GM08714 (cell line): ENCODE measurements around the gene PCAT7.
"Not testable (repeated sequence)": the region's sequence is repeated elsewhere in the genome, so short reads cannot be mapped to it uniquely, and the experiment has no call there.

ENCODE experiments used
- H3K4me3 ChIP-seq: fragments of 200-500 bp; sonication (Bioruptor generic); 2 replicates; pipeline ENCODE4 v1.5.1; 2014; ENCODE audit warnings: mild to moderate bottlenecking, low read length, inconsistent platforms
- ZNF274 ChIP-seq: IDR thresholded peaks from 2 replicates; pipeline ENCODE4 v1.6.1; 2012; ENCODE audit warnings: mild to moderate bottlenecking, low read depth, low read length

The PCAT7 gene

DNA sequence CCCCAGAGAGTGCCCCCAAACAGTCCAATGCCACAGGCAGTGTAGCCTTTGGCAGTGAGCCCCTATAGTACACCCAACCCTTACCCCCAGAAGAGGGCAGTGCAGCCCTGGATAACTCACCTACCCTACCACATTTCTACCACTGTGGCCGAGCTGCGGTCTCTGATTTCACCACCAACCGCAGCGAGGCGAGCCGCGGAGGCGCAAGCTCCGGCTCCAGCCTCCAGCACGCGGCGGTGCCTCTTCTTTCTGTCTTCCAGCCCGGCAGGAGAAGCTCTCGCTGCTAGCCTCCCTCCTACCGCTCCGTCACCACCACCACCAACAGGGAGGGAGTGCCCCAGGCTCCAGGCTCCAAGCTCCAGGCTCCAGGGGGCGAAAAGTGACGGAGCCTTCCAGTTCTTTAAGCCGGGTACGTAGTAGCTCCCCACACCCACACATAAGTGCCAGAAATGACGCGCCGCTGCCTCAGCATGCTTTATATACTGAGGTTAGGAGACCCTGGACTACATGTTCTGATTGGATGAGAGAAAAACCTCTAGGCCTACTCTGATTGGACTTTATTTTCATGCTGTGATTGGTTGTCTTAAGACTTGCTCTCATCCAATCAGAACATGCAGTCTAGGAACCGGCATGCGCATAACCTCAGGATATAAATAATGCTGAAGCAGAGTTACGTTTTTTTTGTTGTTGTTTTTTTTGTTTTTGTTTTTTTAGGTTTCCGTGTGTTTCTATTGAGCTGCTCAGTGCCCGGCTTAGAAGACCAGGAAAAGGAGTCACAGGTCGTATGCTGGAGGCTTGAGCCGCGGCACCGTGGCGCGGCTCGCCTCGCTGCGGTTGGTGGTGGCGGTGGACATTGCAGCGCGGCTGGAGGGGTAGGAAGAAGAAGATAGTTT, at the start of gene PCAT7:
PCAT7 (plus strand) TSS at position 645 of the 893 bp plus-strand sequence.
- no peak for TF ChIP-seq ZNF274
- H3K4me3 ChIP-seq = no peak within 1 kb of the TSS; the same call in 1 of the 2 replicates

- not testable (repeated sequence) for H3K4me3 ChIP-seq
Measured at GRCh38 chr9:94506370-94506769, 48.5 kb upstream of the PCAT7 start.

- TF ChIP-seq ZNF274 = no peak
- no peak overlapping the region for H3K4me3 ChIP-seq
Measured at GRCh38 chr9:94507531-94508258, 47.2 kb upstream of the PCAT7 start.

DNA sequence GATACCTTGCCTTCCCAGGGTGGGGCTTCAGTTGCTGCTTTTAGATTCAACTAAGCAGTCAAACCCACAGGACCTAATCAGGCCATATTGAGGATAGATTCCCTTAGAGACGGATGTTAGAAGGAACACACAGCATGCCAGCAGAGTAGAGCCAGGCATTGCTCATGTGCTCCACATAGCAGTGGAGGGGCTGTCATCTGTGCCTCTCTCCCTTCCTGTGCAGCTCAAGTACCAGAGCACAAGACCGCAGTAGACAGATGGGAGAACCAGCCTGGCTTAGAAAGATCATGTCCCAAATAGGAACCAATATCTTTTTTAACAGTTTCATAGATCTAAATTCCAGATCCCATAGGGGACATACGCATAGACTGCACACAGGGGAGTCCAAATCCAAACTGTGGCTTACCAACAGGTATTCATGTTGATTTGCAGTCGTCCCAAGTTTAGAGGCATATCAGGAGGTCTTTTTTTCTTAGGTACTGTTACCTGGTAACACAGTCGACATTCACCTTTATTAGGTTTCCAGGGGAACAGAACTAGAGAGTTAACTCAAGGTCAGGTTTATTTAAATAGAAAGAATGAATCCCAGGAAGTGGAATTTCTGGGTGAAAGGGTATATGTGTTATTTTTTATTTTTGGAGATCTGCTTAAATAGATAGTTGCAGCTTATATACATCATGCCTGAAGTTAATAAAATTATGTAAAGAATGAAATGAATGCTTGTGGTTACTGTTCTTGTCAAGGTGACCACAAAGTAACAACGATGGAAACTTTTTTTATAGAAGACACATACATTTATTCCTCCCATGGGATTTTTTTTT, 43.5 kb upstream of the PCAT7 start:
- H3K4me3 ChIP-seq = no peak overlapping the region
- no peak for TF ChIP-seq ZNF274

DNA sequence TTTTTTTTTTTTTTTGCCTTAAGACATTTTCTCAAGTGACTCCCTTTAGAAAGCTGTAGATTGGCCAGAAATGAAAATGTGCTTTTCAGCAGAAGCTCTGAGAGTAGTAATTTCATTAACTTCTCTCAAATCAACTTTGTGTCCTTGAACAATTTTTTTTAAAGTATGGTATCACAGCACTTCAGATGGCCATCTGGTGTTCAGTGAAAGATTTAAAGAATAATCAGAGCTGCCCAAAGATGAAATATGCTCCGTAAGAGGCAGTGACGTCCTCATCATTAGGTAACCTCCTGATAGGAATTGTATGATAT, 43.0 kb upstream of the PCAT7 start:
- TF ChIP-seq ZNF274 = no peak
- no peak overlapping the region for H3K4me3 ChIP-seq

GRCh38 chr9:94514722-94515121, 40.2 kb upstream of the PCAT7 start:
- no peak overlapping the region for H3K4me3 ChIP-seq
- TF ChIP-seq ZNF274 = no peak

DNA sequence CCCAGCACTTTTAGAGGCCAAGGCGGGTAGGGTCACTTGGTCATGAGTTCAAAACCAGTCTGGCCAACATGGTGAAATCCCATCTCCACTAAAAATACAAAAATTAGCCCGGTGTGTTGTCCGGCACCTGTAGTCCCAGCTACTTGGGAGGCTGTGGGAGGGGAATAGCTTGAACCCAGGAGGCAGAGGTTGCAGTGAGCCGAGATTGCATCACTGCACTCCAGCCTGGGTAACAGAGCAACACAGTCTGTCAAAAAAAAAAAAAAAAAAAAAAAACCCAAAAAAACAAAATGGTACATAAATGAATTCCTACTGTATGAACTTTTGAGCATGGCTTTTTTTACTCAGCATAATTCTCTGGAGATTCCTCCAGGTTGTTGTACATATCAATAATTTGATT, 37.6 kb upstream of the PCAT7 start:
- no peak overlapping the region for H3K4me3 ChIP-seq
- no peak for TF ChIP-seq ZNF274

DNA sequence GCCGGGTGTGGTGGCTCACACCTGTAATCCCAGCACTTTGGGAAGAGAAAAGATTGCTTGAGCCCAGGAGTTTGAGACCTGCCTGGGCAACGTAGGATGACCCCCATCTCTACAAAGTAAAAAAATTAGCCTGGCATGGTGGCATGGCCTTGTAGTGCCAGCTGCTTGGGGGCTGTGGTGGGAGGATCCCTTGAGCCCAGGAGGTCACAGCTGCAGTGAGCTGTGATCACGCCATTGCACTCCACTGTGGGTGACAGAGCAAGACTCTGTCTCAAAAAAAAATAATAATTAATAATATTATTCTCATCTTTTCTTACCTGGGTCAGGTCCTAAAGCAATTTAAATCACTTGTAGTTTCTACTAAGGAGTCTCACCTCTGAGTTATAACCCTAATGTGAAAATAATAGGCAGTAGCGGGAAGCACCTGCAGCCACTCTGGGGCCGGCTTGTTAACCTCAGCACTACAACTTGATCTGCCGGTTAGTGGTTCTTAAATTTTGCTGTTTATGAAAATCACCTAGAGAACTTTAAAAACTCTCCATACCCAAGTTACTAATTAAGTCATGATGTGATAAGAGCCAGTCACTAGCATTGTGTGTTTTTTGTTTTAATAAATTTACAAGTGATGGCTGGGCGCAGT, 29.4 kb upstream of the PCAT7 start:
- no peak for TF ChIP-seq ZNF274
- H3K4me3 ChIP-seq = no peak overlapping the region

DNA sequence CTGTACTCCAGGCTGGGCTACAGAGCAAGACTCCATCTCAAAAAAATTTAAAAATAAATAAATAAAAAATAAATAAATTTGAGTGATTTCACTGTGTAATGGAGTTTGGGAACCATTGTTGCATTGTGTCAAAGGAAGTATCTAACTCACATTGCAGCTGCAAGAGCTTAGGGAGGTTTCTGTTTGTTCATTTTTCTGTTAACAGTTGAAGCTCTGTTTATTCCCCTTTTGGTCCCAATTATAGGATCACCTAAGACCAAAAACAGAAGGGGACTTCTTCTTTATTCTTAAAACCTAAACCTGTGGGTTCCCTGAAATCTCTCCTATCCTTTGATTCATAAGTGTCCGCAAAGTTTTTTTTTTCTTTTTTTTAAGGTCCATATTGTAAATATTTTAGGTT, 28.6 kb upstream of the PCAT7 start:
- H3K4me3 ChIP-seq = no peak overlapping the region
- no peak for TF ChIP-seq ZNF274

DNA sequence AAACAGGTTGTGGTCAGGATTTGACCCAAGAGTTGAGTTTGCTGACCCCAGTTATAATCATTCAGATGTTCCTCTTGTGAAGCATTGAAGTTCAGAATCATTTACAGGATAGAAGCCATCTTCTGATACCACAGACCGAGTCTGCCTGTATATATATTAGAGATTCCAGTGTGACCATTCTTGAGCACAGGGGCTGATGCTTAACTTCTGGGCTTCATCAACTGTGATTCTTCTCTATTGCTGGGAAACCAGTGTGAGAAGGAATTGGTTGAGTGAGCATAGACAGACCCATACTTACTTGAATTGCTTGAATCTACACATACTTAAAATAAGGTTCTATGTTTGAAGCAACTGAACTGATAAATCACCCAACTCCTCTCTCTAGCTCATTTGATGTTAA, 27.9 kb upstream of the PCAT7 start:
- no peak overlapping the region for H3K4me3 ChIP-seq

GRCh38 chr9:94528886-94529285, 26.0 kb upstream of the PCAT7 start:
- no peak for TF ChIP-seq ZNF274
- H3K4me3 ChIP-seq = no peak overlapping the region

More for the DNA sequence above, 27.9 kb upstream of the PCAT7 start:
- TF ChIP-seq ZNF274 = no peak

GRCh38 chr9:94533155-94533554, 21.7 kb upstream of the PCAT7 start:
- no peak for TF ChIP-seq ZNF274

DNA sequence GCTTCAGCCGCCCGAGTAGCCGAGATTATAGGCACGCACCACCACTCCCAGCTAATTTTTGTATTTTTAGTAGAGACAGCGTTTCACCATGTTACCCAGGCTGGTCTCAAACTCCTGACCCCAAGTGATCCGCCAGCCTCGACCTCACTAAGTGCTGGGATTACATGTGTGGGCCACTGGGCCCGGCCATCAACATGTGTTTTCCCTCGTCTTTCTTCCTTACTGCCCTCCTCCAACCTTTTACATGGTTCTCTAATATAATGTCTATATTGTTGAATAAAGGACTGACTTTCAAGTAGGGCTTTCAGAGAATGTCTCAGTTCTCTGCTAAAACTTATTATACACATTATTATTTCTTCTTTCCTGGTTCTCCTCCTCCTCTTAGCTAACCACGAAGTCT, 21.3 kb upstream of the PCAT7 start:
- H3K4me3 ChIP-seq = no peak overlapping the region
- TF ChIP-seq ZNF274 = no peak

More at GRCh38 chr9:94533155-94533554, 21.7 kb upstream of the PCAT7 start:
- no peak overlapping the region for H3K4me3 ChIP-seq

DNA sequence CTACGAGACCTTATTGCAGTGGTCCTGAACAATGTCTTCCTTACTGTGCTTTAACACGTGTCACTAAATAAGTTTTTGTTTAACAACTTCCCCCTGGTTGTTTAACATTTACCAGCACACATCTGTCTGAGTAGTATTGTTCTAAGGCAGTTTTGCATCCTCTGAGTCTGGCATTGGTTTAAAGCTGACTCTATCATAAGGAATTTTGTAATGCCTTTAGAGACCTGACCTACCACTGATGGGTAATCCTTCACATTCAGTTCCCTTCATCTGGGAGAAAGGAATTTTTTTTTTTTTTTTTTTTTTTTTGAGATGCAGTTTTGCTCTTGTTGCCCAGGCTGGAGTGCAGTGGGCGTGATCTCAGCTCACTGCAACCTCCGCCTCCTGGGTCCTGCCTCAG, 20.0 kb upstream of the PCAT7 start:
- no peak for TF ChIP-seq ZNF274
- H3K4me3 ChIP-seq = no peak overlapping the region
